GM12878 (cell line): ENCODE results near the gene CCDC9. TPM values are rescaled to one million over a fixed set of nuclear protein-coding genes. Genes with fewer than 3 reads are reported as not detected.

Source experiments
- ATAC-seq: fragments of 200-7000 bp; cut with Tn5 transposase; 3 replicates; pipeline ENCODE4 v1.9.1; 2020; ENCODE audit warnings: mild to moderate bottlenecking, moderate library complexity
- BruUV-seq: library from RNA; stranded (reverse); fragments of 400-500 nt; replicated peaks from 2 replicates; lab custom pipeline; 2021; lab: Mats Ljungman, UMichigan
- CTCF ChIA-PET: fragments of 300-600 bp; sonication (Branson Sonifier 250); formaldehyde crosslinking; extraction: SDS; loops from one replicate; lab custom pipeline; 2021; ENCODE audit warnings: inconsistent platforms; lab: Yijun Ruan, JAX
- POLR2A ChIA-PET: fragments of 350-600 bp; formaldehyde crosslinking; extraction: SDS; loops from one replicate; lab custom pipeline; 2021; ENCODE audit warnings: inconsistent platforms; lab: Charles Lee
- RAD21 ChIA-PET: fragments of 300-600 bp; sonication (Branson Sonifier 250); formaldehyde crosslinking; loops from one replicate; lab custom pipeline; 2023; ENCODE audit warnings: antibody characterized with exemption; ENCODE audit not compliant: unreplicated experiment; lab: Charles Lee
- SMC1A ChIA-PET: fragments of 300-600 bp; sonication (Branson Sonifier 250); formaldehyde crosslinking; loops from one replicate; lab custom pipeline; 2023; ENCODE audit not compliant: unreplicated experiment, uncharacterized antibody; lab: Charles Lee
- DNase-seq: peaks from one replicate; pipeline ENCODE4 v3.0.0-alpha.2; 2011; ENCODE audit warnings: low read depth, low spot score
- FAIRE-seq: peaks from 3 replicates; lab custom pipeline; 2011; peaks lifted over from hg19 to GRCh38; lab: Jason Lieb, UNC
- H2AFZ ChIP-seq: 2 replicates; pipeline ENCODE4 v1.6.0; 2011; ENCODE audit warnings: low read depth, low read length, control low read depth; ENCODE audit not compliant: control insufficient read depth
- H3K27ac ChIP-seq: 2 replicates; pipeline ENCODE4 v1.5.1; 2011; ENCODE audit warnings: control low read depth; ENCODE audit not compliant: control insufficient read depth, insufficient read depth
- H3K27me3 ChIP-seq, 2 experiments: replicated peaks in 1 of 2; 2 replicates each; pipeline versions ENCODE4 v1.6.0 to v1.6.1; 2011; ENCODE audit warnings: low read length in 1 of 2; ENCODE audit not compliant: control insufficient read depth in 2 of 2, insufficient read depth in 2 of 2
- H3K36me3 ChIP-seq, 2 experiments: 2 replicates each; pipeline ENCODE4 v1.5.1; 2011; ENCODE audit warnings: low read length in 1 of 2; ENCODE audit not compliant: control insufficient read depth in 2 of 2, insufficient read depth in 2 of 2
- H3K4me1 ChIP-seq: 2 replicates; pipeline ENCODE4 v1.6.1; 2011; ENCODE audit warnings: mild to moderate bottlenecking, low read length, moderate library complexity, mixed read lengths; ENCODE audit not compliant: control insufficient read depth, insufficient read depth
- H3K4me2 ChIP-seq: 2 replicates; pipeline ENCODE4 v1.6.0; 2011; ENCODE audit warnings: control low read depth; ENCODE audit not compliant: control insufficient read depth, insufficient read depth
- H3K4me3 ChIP-seq: fragments of 200-600 bp; sonication (generic); 2 replicates; pipeline ENCODE4 v1.5.1; 2016
- H3K79me2 ChIP-seq: 2 replicates; pipeline ENCODE4 v1.6.0; 2011; ENCODE audit warnings: low read length; ENCODE audit not compliant: control insufficient read depth, insufficient read depth
- H3K9ac ChIP-seq: 2 replicates; pipeline ENCODE4 v1.8.0; 2011; ENCODE audit warnings: low read length, control low read depth, mixed read lengths; ENCODE audit not compliant: control insufficient read depth, insufficient read depth
- H3K9me3 ChIP-seq: replicated peaks from 3 replicates; pipeline ENCODE4 v1.5.1; 2011; ENCODE audit warnings: mild to moderate bottlenecking, low read length; ENCODE audit not compliant: control insufficient read depth, insufficient read depth
- H4K20me1 ChIP-seq: 2 replicates; pipeline ENCODE4 v1.6.0; 2011; ENCODE audit not compliant: control insufficient read depth, insufficient read depth
- ATF2 ChIP-seq: IDR thresholded peaks from 2 replicates; pipeline ENCODE4 v1.6.1; 2012; ENCODE audit warnings: low read length, inconsistent platforms
- DPF2 ChIP-seq: fragments of 450-650 bp; IDR thresholded peaks from 2 replicates; pipeline ENCODE4 v1.6.1; 2017; ENCODE audit warnings: mild to moderate bottlenecking
- KAT2A ChIP-seq: conservative IDR thresholded peaks from 2 replicates; pipeline ENCODE4 v1.6.1; 2011; ENCODE audit warnings: low read depth, low read length; ENCODE audit not compliant: control insufficient read depth
- KDM1A ChIP-seq: fragments of 200-600 bp; sonication (generic); IDR thresholded peaks from 2 replicates; pipeline ENCODE4 v1.6.1; 2016; ENCODE audit warnings: borderline replicate concordance
- PML ChIP-seq: IDR thresholded peaks from 2 replicates; pipeline ENCODE4 v1.6.1; 2012; ENCODE audit warnings: low read length, inconsistent platforms
- POU2F2 ChIP-seq: IDR thresholded peaks from 3 replicates; pipeline ENCODE4 v1.6.1; 2011; ENCODE audit warnings: low read depth, mild to moderate bottlenecking, low read length, borderline replicate concordance
- RCOR1 ChIP-seq: conservative IDR thresholded peaks from 2 replicates; pipeline ENCODE4 v1.6.1; 2012; ENCODE audit warnings: low read depth, low read length, improper control_type of control experiment
- RELB ChIP-seq: fragments of 450-650 bp; IDR thresholded peaks from 2 replicates; pipeline ENCODE4 v1.6.1; 2017; ENCODE audit warnings: low read depth, mild to moderate bottlenecking, moderate library complexity
- SREBF2 ChIP-seq: IDR thresholded peaks from 2 replicates; pipeline ENCODE4 v1.6.1; 2012; ENCODE audit warnings: mild to moderate bottlenecking, low read length
- TARDBP ChIP-seq: IDR thresholded peaks from 2 replicates; pipeline ENCODE4 v1.6.1; 2016; ENCODE audit warnings: borderline replicate concordance
- TCF12 ChIP-seq: IDR thresholded peaks from 2 replicates; pipeline ENCODE4 v1.6.1; 2011; ENCODE audit warnings: low read depth, mild to moderate bottlenecking, low read length
- USF1 ChIP-seq: IDR thresholded peaks from 2 replicates; pipeline ENCODE4 v1.6.1; 2011; ENCODE audit warnings: borderline replicate concordance, low read depth, mild to moderate bottlenecking, moderate library complexity, mixed read lengths, low read length; ENCODE audit not compliant: insufficient read depth; ENCODE audit errors: extremely low read length
- YY1 ChIP-seq: IDR thresholded peaks from 2 replicates; pipeline ENCODE4 v1.6.1; 2011; ENCODE audit warnings: low read depth, mild to moderate bottlenecking, low read length
- ZNF207 ChIP-seq: fragments of 450-650 bp; IDR thresholded peaks from 2 replicates; pipeline ENCODE4 v1.6.1; 2014; ENCODE audit warnings: antibody characterized with exemption, mild to moderate bottlenecking, borderline replicate concordance
- ZNF384 ChIP-seq: IDR thresholded peaks from 2 replicates; pipeline ENCODE4 v1.6.1; 2012; ENCODE audit warnings: low read depth, mild to moderate bottlenecking, low read length, improper control_type of control experiment, borderline replicate concordance
- ZZZ3 ChIP-seq: IDR thresholded peaks from 2 replicates; pipeline ENCODE4 v1.6.1; 2011; ENCODE audit warnings: low read depth; ENCODE audit not compliant: control insufficient read depth, insufficient read length
- WGBS: methylation state at CpG from one replicate; pipeline ENCODE4 v1.1.6; 2016; ENCODE audit warnings: low lambda C conversion rate; ENCODE audit not compliant: insufficient replicate concordance, insufficient coverage; ENCODE audit errors: missing lambda C conversion rate; 5-methylcytosine and 5-hydroxymethylcytosine counted together
- in situ Hi-C: fragments of 300-500 bp; cut with MboI; formaldehyde crosslinking; loops from 9 replicates; pipeline ENCODE4 v1.14.3; 2018; ENCODE audit warnings: mixed read lengths
- intact Hi-C: fragments of 100-400 bp; cut with micrococcal nuclease; formaldehyde crosslinking; loops from one replicate; pipeline ENCODE4 v1.14.2; 2022; ENCODE audit not compliant: unreplicated experiment
- polyA plus RNA-seq, 11 experiments: library from polyadenylated mRNA; depleted of rRNA in 4 of 11; unstranded in 6 of 11; stranded (reverse) in 5 of 11; fragments of >200 nt; fragmentation: Nextera tagmentation in 4 of 11; fragmentation: Illumina TruSeq in 1 of 11; extraction: Ambion mirVana in 4 of 11; extraction: Trizol in 1 of 11; gene quantifications; 1 replicate in 1 of 11; 2 replicates in 10 of 11; pipeline versions ENCODE4 v1.2.1 to v1.2.3, GENCODE V29; 2011 to 2016; ENCODE audit warnings: inconsistent platforms in 2 of 11, missing spikeins in 2 of 11, low read depth in 1 of 11
- total RNA-seq, 4 experiments: library from RNA; depleted of rRNA in 3 of 4; stranded (reverse); fragments of >200 nt in 3 of 4; fragmentation: Illumina TruSeq in 1 of 4; extraction: Trizol in 1 of 4; gene quantifications; 2 replicates each; pipeline versions ENCODE4 v1.2.1 to v1.2.3, GENCODE V29; 2013 to 2021

The CCDC9 gene
- total and polyA plus RNA-seq, 10 of the 15 experiments (the other 5 are each of a cell fraction or from before 2014, with no cell fraction given) = 0.18 to 17.5 (median 7.1) TPM; not detected in 1

- no peak for TF ChIP-seq RCOR1
- no peak for TF ChIP-seq DPF2
- TF ChIP-seq ZZZ3 = no peak
- TF ChIP-seq ZNF384 = no peak
- TF ChIP-seq USF1 = no peak
- peak; percentile 67; the same call in 1 of the 2 replicates for TF ChIP-seq RELB
- no peak for TF ChIP-seq ATF2
Measured at GRCh38 chr19:47302249-47302648, 45.9 kb downstream of the CCDC9 start (continued).

- Histone ChIP-seq H3K4me2 (no peak overlapping the region), H3K79me2 (no peaks in the 10 kb centered on the region), H3K27ac (no peak overlapping the region), H3K4me3 (no peak overlapping the region), H2AFZ (no peak overlapping the region), H4K20me1 (no peaks in the 10 kb centered on the region), H3K4me1 (peaks cover 19% of the 10 kb centered on the region), H3K9ac (no peak overlapping the region), H3K9me3 (no peaks in the 10 kb centered on the region; the same call in 2 of the 3 replicates), H3K27me3 (no peaks in the 10 kb centered on the region), H3K36me3 (no peaks in the 10 kb centered on the region; a peak in 1 of 4 replicates)
- FAIRE-seq = no peak
- ChIA-PET CTCF (interaction anchor here (1.6 to 2.5 kb wide), 3 partner anchors 11 to 85 kb away, joined by 4 to 13 read pairs (median 6); no protein-coding TSS in a partner anchor), RAD21 (no interaction called here), SMC1A (no interaction called here), POLR2A (no interaction called here)
- TF ChIP-seq POU2F2 (no peak), SREBF2 (no peak), KDM1A (no peak), TARDBP (no peak), YY1 (no peak), KAT2A (no peak), TCF12 (no peak), ZNF207 (no peak), PML (no peak)
- intact Hi-C loops (no loop called here), in situ Hi-C loops (no loop called here)
- no TSS peak for BruUV-seq
- 29% methylated on average over 6 of the region's 6 CpGs for WGBS
- no peak for ATAC-seq
- no peak for DNase-seq
Measured at GRCh38 chr19:47303966-47304365, 47.6 kb downstream of the CCDC9 start.
